Rectal smooth muscle tissue (tissue), 1 donor: ENCODE measurements around the gene ITGA6.

Experiments used
- H3K27ac ChIP-seq: one replicate; pipeline ENCODE4 v1.7.0; 2013; ENCODE audit warnings: low read depth, low read length, inconsistent platforms
- H3K27me3 ChIP-seq: one replicate; pipeline ENCODE4 v1.7.0; 2013; ENCODE audit warnings: low read length; ENCODE audit not compliant: control insufficient read depth, insufficient read depth
- H3K36me3 ChIP-seq: one replicate; pipeline ENCODE4 v1.7.0; 2013; ENCODE audit warnings: low read length; ENCODE audit not compliant: control insufficient read depth, insufficient read depth
- H3K4me1 ChIP-seq: one replicate; pipeline ENCODE4 v1.7.0; 2013; ENCODE audit warnings: low read length; ENCODE audit not compliant: control insufficient read depth, insufficient read depth
- H3K4me3 ChIP-seq: one replicate; pipeline ENCODE4 v1.7.0; 2013; ENCODE audit warnings: low read length
- H3K9ac ChIP-seq: one replicate; pipeline ENCODE4 v1.7.0; 2013; ENCODE audit warnings: low read length

The ITGA6 gene

DNA sequence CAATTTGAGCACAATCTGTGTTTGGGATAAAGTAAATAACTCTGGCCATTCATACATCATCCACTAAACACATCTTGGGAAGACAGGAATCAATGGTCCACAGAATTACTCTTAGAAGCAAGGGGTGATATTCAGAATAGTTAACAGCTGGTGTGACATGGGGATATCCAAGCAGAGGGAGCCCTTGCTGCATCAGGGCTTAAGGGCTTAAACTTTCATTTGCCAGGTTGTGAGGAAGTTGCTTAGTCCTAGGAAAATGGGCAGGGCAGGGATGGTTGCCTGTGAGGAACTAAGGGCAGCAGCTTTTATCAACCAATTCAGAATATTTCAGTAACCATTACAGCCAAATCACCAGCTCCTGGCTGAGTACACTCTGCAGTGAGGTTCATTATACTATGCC, 2.0 kb upstream of the ITGA6 start:
- Histone ChIP-seq H3K9ac (no peak overlapping the region), H3K4me3 (no peak overlapping the region), H3K4me1 (no peaks in the 10 kb centered on the region), H3K27ac (no peak overlapping the region), H3K27me3 (no peaks in the 10 kb centered on the region), H3K36me3 (no peaks in the 10 kb centered on the region)

GRCh38 chr2:172426635-172427255, 641 bp upstream of the ITGA6 start:
- Histone ChIP-seq H3K27me3 (no peaks in the 10 kb centered on the region), H3K36me3 (no peaks in the 10 kb centered on the region), H3K4me1 (no peaks in the 10 kb centered on the region), H3K9ac (peak overlapping the region; percentile 3), H3K4me3 (peak overlapping the region; percentile 73), H3K27ac (no peak overlapping the region)

DNA sequence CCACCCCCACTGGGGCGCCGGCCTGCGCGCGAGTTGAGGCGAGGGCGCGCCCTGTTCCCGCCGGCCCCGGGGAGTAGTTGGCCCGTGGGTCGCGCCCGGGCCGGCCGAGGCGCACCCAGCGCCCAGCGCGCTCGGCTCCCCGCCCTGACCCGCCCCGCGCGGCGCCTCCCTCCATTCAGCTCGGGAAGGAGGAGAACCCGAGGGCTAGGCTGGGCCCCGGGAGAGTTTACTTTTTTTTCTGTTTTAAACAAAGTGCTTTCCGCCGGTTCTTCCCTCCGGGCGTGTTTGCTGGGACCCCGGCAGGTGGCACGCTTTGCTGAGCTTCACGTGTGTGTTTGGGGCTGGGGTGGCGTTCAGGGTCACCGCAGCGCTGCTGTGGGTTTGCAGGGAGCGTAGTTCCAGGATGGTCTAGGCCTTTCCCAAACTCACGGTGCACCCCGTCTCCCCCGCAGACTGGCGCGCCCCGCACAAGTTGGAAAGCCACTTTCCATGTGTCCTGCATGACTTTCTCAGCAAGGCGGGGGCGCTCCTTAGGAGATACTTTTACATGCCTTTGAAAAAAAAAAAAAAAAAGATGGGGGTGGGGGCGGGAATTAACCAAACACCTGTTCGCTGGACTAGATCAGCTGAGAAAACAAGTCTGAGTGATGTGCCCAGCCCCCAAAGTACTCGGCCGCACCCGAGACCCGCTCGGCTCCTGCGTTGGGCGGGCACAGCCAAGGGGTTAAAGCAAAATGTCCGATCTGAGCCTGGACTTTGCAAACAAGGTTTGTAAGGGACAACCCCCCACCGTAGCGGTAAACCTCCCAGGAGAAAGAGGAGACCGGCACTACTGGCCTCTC, 825 bp downstream of the ITGA6 start:
- peak overlapping the region; percentile 73 for H3K4me3 ChIP-seq
- H3K27me3 ChIP-seq, result no peaks in the 10 kb centered on the region
- H3K36me3 ChIP-seq, result no peaks in the 10 kb centered on the region
- H3K27ac ChIP-seq, result peak overlapping the region; percentile 13
- peak overlapping the region; percentile 51 for H3K9ac ChIP-seq
- H3K4me1 ChIP-seq, result no peaks in the 10 kb centered on the region

GRCh38 chr2:172428832-172429210, 1.4 kb downstream of the ITGA6 start:
- H3K27ac ChIP-seq, result peak overlapping the region; percentile 13
- peak overlapping the region; percentile 37 for H3K9ac ChIP-seq
- H3K4me3 ChIP-seq, result peak overlapping the region; percentile 73
- no peaks in the 10 kb centered on the region for H3K36me3 ChIP-seq
- no peaks in the 10 kb centered on the region for H3K27me3 ChIP-seq
- no peaks in the 10 kb centered on the region for H3K4me1 ChIP-seq

GRCh38 chr2:172429301-172429968, 2.0 kb downstream of the ITGA6 start:
- Histone ChIP-seq H3K4me1 (no peaks in the 10 kb centered on the region), H3K27ac (peak overlapping the region; percentile 23), H3K36me3 (no peaks in the 10 kb centered on the region), H3K9ac (peak overlapping the region; percentile 10), H3K27me3 (no peaks in the 10 kb centered on the region), H3K4me3 (peak overlapping the region; percentile 73)

DNA sequence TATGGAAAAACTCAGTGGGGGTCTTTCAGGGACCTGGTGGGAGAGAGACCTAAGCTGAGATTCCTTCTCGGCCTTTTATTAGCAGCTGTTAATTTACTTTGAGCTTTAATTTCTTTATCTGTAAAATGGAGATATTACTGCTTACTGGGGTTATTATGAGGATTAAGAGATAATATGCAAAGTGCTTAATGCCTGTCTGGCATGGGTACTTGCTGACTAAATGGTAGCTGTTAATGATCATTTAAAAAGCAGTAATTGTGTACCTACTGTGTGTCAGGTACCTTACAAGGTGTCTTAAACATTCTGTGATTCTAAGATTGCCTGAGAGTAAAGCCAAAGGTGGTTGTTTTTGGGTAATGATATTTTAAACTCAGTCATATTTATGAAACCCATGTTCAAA, 2.6 kb downstream of the ITGA6 start:
- H3K27me3 ChIP-seq, result no peaks in the 10 kb centered on the region
- no peak overlapping the region for H3K27ac ChIP-seq
- H3K4me3 ChIP-seq, result peak overlapping the region; percentile 73
- no peaks in the 10 kb centered on the region for H3K4me1 ChIP-seq
- no peaks in the 10 kb centered on the region for H3K36me3 ChIP-seq
- peak overlapping the region; percentile 10 for H3K9ac ChIP-seq

DNA sequence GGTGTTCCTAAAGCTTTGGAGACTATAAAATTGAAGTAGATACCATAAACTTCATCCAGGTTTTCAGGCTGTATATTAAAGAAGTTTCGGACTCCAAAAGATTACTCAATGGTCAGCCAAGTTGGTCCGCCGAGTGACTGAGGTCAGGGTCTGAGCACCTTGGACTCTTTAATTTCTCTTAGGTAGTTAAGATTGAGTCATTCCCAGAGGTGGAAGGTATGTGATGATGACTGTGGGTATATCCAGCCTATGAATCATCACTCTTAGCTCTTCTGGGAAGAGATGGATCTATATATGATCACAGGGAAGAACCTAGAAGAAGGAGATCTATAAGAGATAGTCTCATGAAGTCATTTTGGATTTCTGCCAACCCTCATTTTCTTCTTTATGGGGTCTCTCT, 3.3 kb downstream of the ITGA6 start:
- Histone ChIP-seq H3K27me3 (no peaks in the 10 kb centered on the region), H3K9ac (no peak overlapping the region), H3K36me3 (no peaks in the 10 kb centered on the region), H3K27ac (no peak overlapping the region), H3K4me1 (no peaks in the 10 kb centered on the region), H3K4me3 (no peak overlapping the region)

- Histone ChIP-seq H3K9ac (no peak overlapping the region), H3K4me3 (no peak overlapping the region), H3K27me3 (no peaks in the 10 kb centered on the region), H3K4me1 (no peaks in the 10 kb centered on the region), H3K27ac (no peak overlapping the region), H3K36me3 (no peaks in the 10 kb centered on the region)
These were observed 4.1 kb downstream of the ITGA6 start for GRCh38 chr2:172431463-172431862.

DNA sequence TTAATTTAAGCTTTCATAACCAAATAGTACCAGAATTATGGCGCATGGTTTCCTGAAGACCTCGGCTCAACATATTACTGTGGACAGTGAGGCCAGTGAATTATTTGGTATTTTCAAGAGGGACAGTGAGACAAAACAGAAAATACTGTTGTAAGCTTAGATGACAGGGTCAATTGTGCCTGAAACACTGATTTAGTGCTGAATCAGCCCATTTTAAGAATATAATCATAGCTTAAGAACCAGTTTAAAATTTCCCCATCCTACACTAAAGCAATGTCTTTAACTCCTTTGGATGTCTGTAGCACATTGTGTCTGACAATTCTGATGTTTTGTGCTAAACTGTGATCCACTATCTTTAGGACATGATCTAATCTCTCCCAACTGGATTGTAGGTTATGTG, 4.6 kb downstream of the ITGA6 start:
- Histone ChIP-seq H3K36me3 (no peaks in the 10 kb centered on the region), H3K4me1 (no peaks in the 10 kb centered on the region), H3K4me3 (no peak overlapping the region), H3K9ac (no peak overlapping the region), H3K27me3 (no peaks in the 10 kb centered on the region), H3K27ac (no peak overlapping the region)

GRCh38 chr2:172433144-172433543, 5.8 kb downstream of the ITGA6 start:
- Histone ChIP-seq H3K9ac (no peak overlapping the region), H3K36me3 (no peaks in the 10 kb centered on the region), H3K27me3 (no peaks in the 10 kb centered on the region), H3K27ac (no peak overlapping the region), H3K4me1 (no peaks in the 10 kb centered on the region), H3K4me3 (no peak overlapping the region)

- H3K4me3 ChIP-seq, result no peak overlapping the region
- H3K27ac ChIP-seq, result no peak overlapping the region
- no peaks in the 10 kb centered on the region for H3K27me3 ChIP-seq
- no peak overlapping the region for H3K9ac ChIP-seq
- no peaks in the 10 kb centered on the region for H3K4me1 ChIP-seq
- no peaks in the 10 kb centered on the region for H3K36me3 ChIP-seq
These were observed 7.6 kb downstream of the ITGA6 start for GRCh38 chr2:172434821-172435605.

- no peaks in the 10 kb centered on the region for H3K36me3 ChIP-seq
- H3K9ac ChIP-seq, result no peak overlapping the region
- H3K4me1 ChIP-seq, result no peaks in the 10 kb centered on the region
These were observed 8.2 kb downstream of the ITGA6 start for GRCh38 chr2:172435606-172435911.

More at GRCh38 chr2:172435606-172435911, 8.2 kb downstream of the ITGA6 start:
- Histone ChIP-seq H3K27ac (no peak overlapping the region), H3K27me3 (no peaks in the 10 kb centered on the region), H3K4me3 (no peak overlapping the region)
